K562 (cell line): Measurements from ENCODE around the gene GIMAP8. TPM values are rescaled to one million over a fixed set of nuclear protein-coding genes. Genes with fewer than 3 reads are reported as not detected.
A peak's percentile ranks its signal among the peaks of the same experiment; 100 is the strongest.

Experiments
- CBX3 ChIP-seq, 2 experiments: IDR thresholded peaks; 1 replicate in 1 of 2; 2 replicates in 1 of 2; pipeline ENCODE4 v1.6.1; 2012; ENCODE audit warnings: inconsistent platforms in 2 of 2, low read length in 2 of 2, borderline replicate concordance in 1 of 2, control low read depth in 1 of 2
- FIP1L1 ChIP-seq: fragments of 200-400 bp; formaldehyde crosslinking; IDR thresholded peaks from 2 replicates; pipeline ENCODE4 v1.6.1; 2018; ENCODE audit warnings: mild to moderate bottlenecking, low read depth, low read length; ENCODE audit not compliant: poor library complexity, severe bottlenecking
- HMG20B ChIP-seq: fragments of 250-450 bp; sonication (Bioruptor Pico); IDR thresholded peaks from 2 replicates; pipeline ENCODE4 v1.5.0; 2021; ENCODE audit warnings: mild to moderate bottlenecking
- MEF2D ChIP-seq: conservative IDR thresholded peaks from 2 replicates; pipeline ENCODE4 v1.6.1; 2016; ENCODE audit warnings: low read depth, missing genetic modification characterization, missing compliant biosample characterization
- NBN ChIP-seq: fragments of 450-650 bp; IDR thresholded peaks from 2 replicates; pipeline ENCODE4 v1.6.1; 2016; ENCODE audit warnings: low read depth, mild to moderate bottlenecking
- POLR2AphosphoS2 ChIP-seq: IDR thresholded peaks from 2 replicates; pipeline ENCODE4 v1.6.1; 2012; ENCODE audit warnings: low read length, improper control_type of control experiment
- SMAD3 ChIP-seq: fragments of 450-650 bp; formaldehyde crosslinking; conservative IDR thresholded peaks from 2 replicates; pipeline ENCODE4 v1.4.0; 2020; ENCODE audit warnings: mild to moderate bottlenecking
- TCF7L2 ChIP-seq: fragments of 150-350 bp; IDR thresholded peaks from 2 replicates; pipeline ENCODE4 v1.6.1; 2016; ENCODE audit warnings: low read depth, mild to moderate bottlenecking, low read length, moderate library complexity
- ZNF76 ChIP-seq: fragments of 250-450 bp; sonication (Bioruptor Pico); IDR thresholded peaks from 2 replicates; pipeline ENCODE4 v1.4.0; 2020; ENCODE audit warnings: mild to moderate bottlenecking, moderate library complexity, borderline replicate concordance
- polyA plus RNA-seq, 8 experiments: library from polyadenylated mRNA; depleted of rRNA in 4 of 8; stranded (reverse) in 5 of 8; unstranded in 3 of 8; fragments of >200 nt; fragmentation: Nextera tagmentation in 2 of 8; fragmentation: Illumina TruSeq in 1 of 8; extraction: Ambion mirVana in 2 of 8; extraction: Trizol in 1 of 8; gene quantifications; 2 replicates each; pipeline versions ENCODE4 v1.2.1 to v1.2.3, GENCODE V29; 2011 to 2014; ENCODE audit warnings: inconsistent platforms in 1 of 8, missing spikeins in 1 of 8
- total RNA-seq, 7 experiments: library from RNA; depleted of rRNA in 6 of 7; stranded (reverse); fragments of >200 nt in 6 of 7; fragmentation: Illumina TruSeq in 2 of 7; extraction: Trizol in 2 of 7; gene quantifications; 2 replicates each; pipeline versions ENCODE4 v1.2.1 to v1.2.3, GENCODE V29; 2011 to 2021; ENCODE audit warnings: low replicate concordance in 1 of 7
- TF ChIP-seq, protein P1 (sequence below): fragments of 450-650 bp; formaldehyde crosslinking; IDR thresholded peaks from 2 replicates; pipeline ENCODE4 v1.4.0; 2020; ENCODE audit warnings: mild to moderate bottlenecking, moderate library complexity
- TF ChIP-seq, protein P2 (sequence below): fragments of 200-600 bp; sonication (generic); IDR thresholded peaks from one replicate; pipeline ENCODE4 v1.6.1; 2012; ENCODE audit warnings: mild to moderate bottlenecking, low read depth, low read length, inconsistent platforms
- TF ChIP-seq, protein P3 (sequence below): fragments of 250-450 bp; sonication (Bioruptor Pico); IDR thresholded peaks from 2 replicates; pipeline ENCODE4 v1.8.0; 2021; ENCODE audit warnings: mild to moderate bottlenecking, moderate library complexity

GIMAP8 gene
- total and polyA plus RNA-seq, 9 of the 15 experiments (the other 6 are each of a cell fraction or from before 2014, with no cell fraction given) = not detected

DNA sequence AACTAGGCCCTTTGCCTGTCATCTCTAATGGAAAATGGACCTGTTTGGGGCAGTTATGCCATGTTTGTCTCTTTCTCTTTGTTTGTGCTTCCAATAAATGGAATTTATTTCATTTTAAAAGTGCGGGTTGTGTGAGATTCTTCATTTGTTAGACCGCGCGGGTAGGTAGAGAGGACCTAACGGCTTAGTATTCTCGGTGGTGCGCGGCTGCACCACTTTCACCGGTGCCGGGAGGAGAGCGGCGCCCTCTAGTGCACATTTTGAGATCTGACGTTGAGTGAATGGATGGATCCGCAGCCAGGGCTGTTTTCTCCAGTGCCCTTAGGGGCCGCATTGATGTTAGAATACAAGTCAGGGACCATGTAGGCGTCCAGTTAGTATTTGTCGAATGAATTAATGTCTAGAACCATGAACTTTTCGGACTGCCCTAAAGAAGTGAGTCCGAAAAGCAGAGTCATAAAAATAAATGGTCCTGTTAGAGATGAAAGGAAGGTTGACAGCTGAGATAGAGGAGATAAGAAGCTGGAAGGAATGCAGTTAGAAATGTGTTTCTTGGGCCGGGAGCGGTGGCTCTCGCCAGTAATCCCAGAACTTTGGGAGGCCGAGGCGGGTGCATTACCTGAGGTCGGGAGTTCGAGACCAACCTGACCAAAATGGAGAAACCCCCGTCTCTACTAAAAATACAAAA is 29.3 kb upstream of the GIMAP8 start (continued):
- TF ChIP-seq MEF2D (tag) = no peak
- TF ChIP-seq POLR2AphosphoS2 = no peak
- TF ChIP-seq, protein P1, sequence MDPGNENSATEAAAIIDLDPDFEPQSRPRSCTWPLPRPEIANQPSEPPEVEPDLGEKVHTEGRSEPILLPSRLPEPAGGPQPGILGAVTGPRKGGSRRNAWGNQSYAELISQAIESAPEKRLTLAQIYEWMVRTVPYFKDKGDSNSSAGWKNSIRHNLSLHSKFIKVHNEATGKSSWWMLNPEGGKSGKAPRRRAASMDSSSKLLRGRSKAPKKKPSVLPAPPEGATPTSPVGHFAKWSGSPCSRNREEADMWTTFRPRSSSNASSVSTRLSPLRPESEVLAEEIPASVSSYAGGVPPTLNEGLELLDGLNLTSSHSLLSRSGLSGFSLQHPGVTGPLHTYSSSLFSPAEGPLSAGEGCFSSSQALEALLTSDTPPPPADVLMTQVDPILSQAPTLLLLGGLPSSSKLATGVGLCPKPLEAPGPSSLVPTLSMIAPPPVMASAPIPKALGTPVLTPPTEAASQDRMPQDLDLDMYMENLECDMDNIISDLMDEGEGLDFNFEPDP (CRISPR knock-in tag) = no peak
- TF ChIP-seq CBX3 (IDR thresholded peaks at IDR 0.05; ENCODE audit: borderline replicate concordance in 1 of 2, low read length in 2 of 2) = peak in 1 of 2 experiments; percentile 59; a peak in 1 of 3 replicates
- TF ChIP-seq, protein P2, sequence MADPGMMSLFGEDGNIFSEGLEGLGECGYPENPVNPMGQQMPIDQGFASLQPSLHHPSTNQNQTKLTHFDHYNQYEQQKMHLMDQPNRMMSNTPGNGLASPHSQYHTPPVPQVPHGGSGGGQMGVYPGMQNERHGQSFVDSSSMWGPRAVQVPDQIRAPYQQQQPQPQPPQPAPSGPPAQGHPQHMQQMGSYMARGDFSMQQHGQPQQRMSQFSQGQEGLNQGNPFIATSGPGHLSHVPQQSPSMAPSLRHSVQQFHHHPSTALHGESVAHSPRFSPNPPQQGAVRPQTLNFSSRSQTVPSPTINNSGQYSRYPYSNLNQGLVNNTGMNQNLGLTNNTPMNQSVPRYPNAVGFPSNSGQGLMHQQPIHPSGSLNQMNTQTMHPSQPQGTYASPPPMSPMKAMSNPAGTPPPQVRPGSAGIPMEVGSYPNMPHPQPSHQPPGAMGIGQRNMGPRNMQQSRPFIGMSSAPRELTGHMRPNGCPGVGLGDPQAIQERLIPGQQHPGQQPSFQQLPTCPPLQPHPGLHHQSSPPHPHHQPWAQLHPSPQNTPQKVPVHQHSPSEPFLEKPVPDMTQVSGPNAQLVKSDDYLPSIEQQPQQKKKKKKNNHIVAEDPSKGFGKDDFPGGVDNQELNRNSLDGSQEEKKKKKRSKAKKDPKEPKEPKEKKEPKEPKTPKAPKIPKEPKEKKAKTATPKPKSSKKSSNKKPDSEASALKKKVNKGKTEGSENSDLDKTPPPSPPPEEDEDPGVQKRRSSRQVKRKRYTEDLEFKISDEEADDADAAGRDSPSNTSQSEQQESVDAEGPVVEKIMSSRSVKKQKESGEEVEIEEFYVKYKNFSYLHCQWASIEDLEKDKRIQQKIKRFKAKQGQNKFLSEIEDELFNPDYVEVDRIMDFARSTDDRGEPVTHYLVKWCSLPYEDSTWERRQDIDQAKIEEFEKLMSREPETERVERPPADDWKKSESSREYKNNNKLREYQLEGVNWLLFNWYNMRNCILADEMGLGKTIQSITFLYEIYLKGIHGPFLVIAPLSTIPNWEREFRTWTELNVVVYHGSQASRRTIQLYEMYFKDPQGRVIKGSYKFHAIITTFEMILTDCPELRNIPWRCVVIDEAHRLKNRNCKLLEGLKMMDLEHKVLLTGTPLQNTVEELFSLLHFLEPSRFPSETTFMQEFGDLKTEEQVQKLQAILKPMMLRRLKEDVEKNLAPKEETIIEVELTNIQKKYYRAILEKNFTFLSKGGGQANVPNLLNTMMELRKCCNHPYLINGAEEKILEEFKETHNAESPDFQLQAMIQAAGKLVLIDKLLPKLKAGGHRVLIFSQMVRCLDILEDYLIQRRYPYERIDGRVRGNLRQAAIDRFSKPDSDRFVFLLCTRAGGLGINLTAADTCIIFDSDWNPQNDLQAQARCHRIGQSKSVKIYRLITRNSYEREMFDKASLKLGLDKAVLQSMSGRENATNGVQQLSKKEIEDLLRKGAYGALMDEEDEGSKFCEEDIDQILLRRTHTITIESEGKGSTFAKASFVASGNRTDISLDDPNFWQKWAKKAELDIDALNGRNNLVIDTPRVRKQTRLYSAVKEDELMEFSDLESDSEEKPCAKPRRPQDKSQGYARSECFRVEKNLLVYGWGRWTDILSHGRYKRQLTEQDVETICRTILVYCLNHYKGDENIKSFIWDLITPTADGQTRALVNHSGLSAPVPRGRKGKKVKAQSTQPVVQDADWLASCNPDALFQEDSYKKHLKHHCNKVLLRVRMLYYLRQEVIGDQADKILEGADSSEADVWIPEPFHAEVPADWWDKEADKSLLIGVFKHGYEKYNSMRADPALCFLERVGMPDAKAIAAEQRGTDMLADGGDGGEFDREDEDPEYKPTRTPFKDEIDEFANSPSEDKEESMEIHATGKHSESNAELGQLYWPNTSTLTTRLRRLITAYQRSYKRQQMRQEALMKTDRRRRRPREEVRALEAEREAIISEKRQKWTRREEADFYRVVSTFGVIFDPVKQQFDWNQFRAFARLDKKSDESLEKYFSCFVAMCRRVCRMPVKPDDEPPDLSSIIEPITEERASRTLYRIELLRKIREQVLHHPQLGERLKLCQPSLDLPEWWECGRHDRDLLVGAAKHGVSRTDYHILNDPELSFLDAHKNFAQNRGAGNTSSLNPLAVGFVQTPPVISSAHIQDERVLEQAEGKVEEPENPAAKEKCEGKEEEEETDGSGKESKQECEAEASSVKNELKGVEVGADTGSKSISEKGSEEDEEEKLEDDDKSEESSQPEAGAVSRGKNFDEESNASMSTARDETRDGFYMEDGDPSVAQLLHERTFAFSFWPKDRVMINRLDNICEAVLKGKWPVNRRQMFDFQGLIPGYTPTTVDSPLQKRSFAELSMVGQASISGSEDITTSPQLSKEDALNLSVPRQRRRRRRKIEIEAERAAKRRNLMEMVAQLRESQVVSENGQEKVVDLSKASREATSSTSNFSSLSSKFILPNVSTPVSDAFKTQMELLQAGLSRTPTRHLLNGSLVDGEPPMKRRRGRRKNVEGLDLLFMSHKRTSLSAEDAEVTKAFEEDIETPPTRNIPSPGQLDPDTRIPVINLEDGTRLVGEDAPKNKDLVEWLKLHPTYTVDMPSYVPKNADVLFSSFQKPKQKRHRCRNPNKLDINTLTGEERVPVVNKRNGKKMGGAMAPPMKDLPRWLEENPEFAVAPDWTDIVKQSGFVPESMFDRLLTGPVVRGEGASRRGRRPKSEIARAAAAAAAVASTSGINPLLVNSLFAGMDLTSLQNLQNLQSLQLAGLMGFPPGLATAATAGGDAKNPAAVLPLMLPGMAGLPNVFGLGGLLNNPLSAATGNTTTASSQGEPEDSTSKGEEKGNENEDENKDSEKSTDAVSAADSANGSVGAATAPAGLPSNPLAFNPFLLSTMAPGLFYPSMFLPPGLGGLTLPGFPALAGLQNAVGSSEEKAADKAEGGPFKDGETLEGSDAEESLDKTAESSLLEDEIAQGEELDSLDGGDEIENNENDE = no peak
- TF ChIP-seq, protein P3, sequence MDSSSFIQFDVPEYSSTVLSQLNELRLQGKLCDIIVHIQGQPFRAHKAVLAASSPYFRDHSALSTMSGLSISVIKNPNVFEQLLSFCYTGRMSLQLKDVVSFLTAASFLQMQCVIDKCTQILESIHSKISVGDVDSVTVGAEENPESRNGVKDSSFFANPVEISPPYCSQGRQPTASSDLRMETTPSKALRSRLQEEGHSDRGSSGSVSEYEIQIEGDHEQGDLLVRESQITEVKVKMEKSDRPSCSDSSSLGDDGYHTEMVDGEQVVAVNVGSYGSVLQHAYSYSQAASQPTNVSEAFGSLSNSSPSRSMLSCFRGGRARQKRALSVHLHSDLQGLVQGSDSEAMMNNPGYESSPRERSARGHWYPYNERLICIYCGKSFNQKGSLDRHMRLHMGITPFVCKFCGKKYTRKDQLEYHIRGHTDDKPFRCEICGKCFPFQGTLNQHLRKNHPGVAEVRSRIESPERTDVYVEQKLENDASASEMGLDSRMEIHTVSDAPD (CRISPR knock-in tag) = no peak
- TF ChIP-seq FIP1L1 = no peak
- peak; percentile 16; the same call in 1 of the 2 replicates for TF ChIP-seq TCF7L2
- TF ChIP-seq NBN = peak; percentile 47; the same call in 1 of the 2 replicates
- no peak for TF ChIP-seq HMG20B (CRISPR knock-in tag)
- no peak for TF ChIP-seq ZNF76
- TF ChIP-seq SMAD3 (CRISPR knock-in tag) = 0 out of 2 replicates have a peak, but pooled peaks have one; percentile 8
